HepG2 (cell line): ENCODE data around the gene DDAH1. TPM values are rescaled to one million over a fixed set of nuclear protein-coding genes. Genes with fewer than 3 reads are reported as not detected.
A peak's percentile ranks its signal among the peaks of the same experiment; 100 is the strongest.

ENCODE experiments used
- CBX2 ChIP-seq, 2 experiments: fragments of 200-600 bp in 1 of 2; sonication (generic); formaldehyde crosslinking in 1 of 2; IDR thresholded peaks; 2 replicates each; pipeline versions ENCODE4 v1.7.0 to v1.8.1; 2018 to 2022; ENCODE audit warnings: low read depth in 2 of 2, low read length in 1 of 2, mild to moderate bottlenecking in 1 of 2, missing genetic modification reagents in 1 of 2
- CCDC6 ChIP-seq: sonication (generic); formaldehyde crosslinking; IDR thresholded peaks from 2 replicates; pipeline ENCODE4 v1.8.1; 2022; ENCODE audit warnings: mild to moderate bottlenecking, missing genetic modification reagents, moderate library complexity
- CENPX ChIP-seq: sonication (generic); formaldehyde crosslinking; IDR thresholded peaks from 2 replicates; pipeline ENCODE4 v1.9.0; 2021; ENCODE audit warnings: mild to moderate bottlenecking, missing genetic modification reagents, moderate library complexity
- ERF ChIP-seq: IDR thresholded peaks from 2 replicates; pipeline ENCODE4 v1.6.1; 2018; ENCODE audit warnings: missing biosample characterization, missing genetic modification reagents
- GATA4 ChIP-seq: sonication (generic); IDR thresholded peaks from 2 replicates; pipeline ENCODE4 v1.6.1; 2016; ENCODE audit warnings: antibody characterized with exemption, low read depth, borderline replicate concordance
- HMGA1 ChIP-seq: sonication (generic); formaldehyde crosslinking; conservative IDR thresholded peaks from 2 replicates; pipeline ENCODE4 v1.4.0; 2020; ENCODE audit warnings: missing genetic modification reagents
- SAP130 ChIP-seq: IDR thresholded peaks from 2 replicates; pipeline ENCODE4 v1.6.1; 2016; ENCODE audit warnings: low read depth
- SOX13 ChIP-seq, 3 experiments: fragments of 450-650 bp in 1 of 3; sonication (generic) in 1 of 3; formaldehyde crosslinking in 1 of 3; IDR thresholded peaks in 2 of 3; conservative IDR thresholded peaks in 1 of 3; 2 replicates each; pipeline versions ENCODE4 v1.5.0 to v1.6.1; 2016 to 2020; ENCODE audit warnings: antibody characterized with exemption in 1 of 3, mild to moderate bottlenecking in 1 of 3, missing compliant biosample characterization in 1 of 3, missing genetic modification reagents in 1 of 3, moderate library complexity in 1 of 3
- U2AF1 ChIP-seq: fragments of 200-400 bp; formaldehyde crosslinking; optimal IDR thresholded peaks from 2 replicates; pipeline ENCODE3; 2017; ENCODE audit warnings: mild to moderate bottlenecking, low read depth, low read length
- ZBTB44 ChIP-seq: sonication (generic); formaldehyde crosslinking; IDR thresholded peaks from 2 replicates; pipeline ENCODE4 v1.4.0; 2020; ENCODE audit warnings: missing genetic modification reagents
- ZFP91 ChIP-seq: sonication (generic); formaldehyde crosslinking; IDR thresholded peaks from 2 replicates; pipeline ENCODE4 v1.9.0; 2022; ENCODE audit warnings: missing genetic modification reagents, mild to moderate bottlenecking, borderline replicate concordance
- ZNF142 ChIP-seq: sonication (generic); formaldehyde crosslinking; IDR thresholded peaks from 2 replicates; pipeline ENCODE4 v1.4.0; 2020; ENCODE audit warnings: missing genetic modification reagents
- ZNF33A ChIP-seq: sonication (generic); formaldehyde crosslinking; IDR thresholded peaks from 2 replicates; pipeline ENCODE4 v1.5.1; 2020; ENCODE audit warnings: missing genetic modification reagents, mild to moderate bottlenecking, moderate library complexity, borderline replicate concordance
- ZNF678 ChIP-seq: sonication (generic); formaldehyde crosslinking; IDR thresholded peaks from 2 replicates; pipeline ENCODE4 v1.4.0; 2020; ENCODE audit warnings: mild to moderate bottlenecking, missing genetic modification reagents
- ZNF740 ChIP-seq: sonication (generic); formaldehyde crosslinking; IDR thresholded peaks from 2 replicates; pipeline ENCODE4 v1.4.0; 2020; ENCODE audit warnings: missing genetic modification reagents
- polyA plus RNA-seq, 8 experiments: library from polyadenylated mRNA; depleted of rRNA in 3 of 8; stranded (reverse) in 7 of 8; unstranded in 1 of 8; fragments of >200 nt; fragmentation: Illumina TruSeq in 4 of 8; extraction: Trizol in 4 of 8; gene quantifications; 2 replicates each; pipeline versions ENCODE4 v1.2.1 to v1.2.3, GENCODE V29; 2011 to 2016; ENCODE audit warnings: low read depth in 4 of 8, missing spikeins in 1 of 8, mixed read lengths in 1 of 8; ENCODE audit not compliant: insufficient read depth in 1 of 8
- total RNA-seq, 5 experiments: library from RNA; depleted of rRNA; stranded (reverse); fragments of >200 nt; fragmentation: Illumina TruSeq; extraction: Trizol; gene quantifications; 2 replicates each; pipeline ENCODE4 v1.2.3, GENCODE V29; 2016; ENCODE audit warnings: low read depth in 1 of 5

Gene DDAH1
- total and polyA plus RNA-seq, 2 of the 13 experiments (the other 11 are each of a cell fraction or from before 2014, with no cell fraction given) = 39.7 to 64.4 TPM

- TF ChIP-seq ZNF142 (CRISPR knock-in tag) (no peak), ZNF678 (CRISPR knock-in tag) (no peak), GATA4 (no peak), SAP130 (CRISPR knock-in tag) (peak; percentile 59; the same call in 1 of the 2 replicates), ZNF740 (CRISPR knock-in tag) (no peak), ZFP91 (no peak), HMGA1 (CRISPR knock-in tag) (no peak), ZNF33A (CRISPR knock-in tag) (no peak), SOX13 (IDR thresholded peaks at IDR 0.05) (no peak), SOX13 (CRISPR knock-in tag; conservative IDR thresholded peaks at IDR 0.05 in 1 of 2, IDR thresholded peaks at IDR 0.05 in 1 of 2) (peak in 1 of 2 experiments; percentile 71; a peak in 2 of 4 replicates), CBX2 (IDR thresholded peaks at IDR 0.05; ENCODE audit: low read depth, low read length) (no peak), CBX2 (CRISPR knock-in tag; IDR thresholded peaks at IDR 0.05; ENCODE audit: low read depth) (no peak), U2AF1 (no peak), CCDC6 (CRISPR knock-in tag) (no peak), ZBTB44 (CRISPR knock-in tag) (no peak), ERF (CRISPR knock-in tag) (no peak), CENPX (CRISPR knock-in tag) (no peak)
Measured at GRCh38 chr1:85297855-85298629, 166.9 kb downstream of the DDAH1 start (continued).
